AG09309 (cell line): ENCODE data around the gene KIAA0513.
"Not testable (repeated sequence)": the region's sequence is repeated elsewhere in the genome, so short reads cannot be mapped to it uniquely, and the experiment has no call there.

ENCODE experiments used
- DNase-seq: peaks from one replicate; pipeline ENCODE4 v3.0.0-alpha.2; 2010; ENCODE audit warnings: low read depth
- H3K4me3 ChIP-seq: 2 replicates; pipeline ENCODE4 v1.5.1; 2011; ENCODE audit warnings: mild to moderate bottlenecking, low read depth, low read length, moderate library complexity; ENCODE audit not compliant: control insufficient read depth
- TF ChIP-seq, protein P1 (sequence below): IDR thresholded peaks from 2 replicates; pipeline ENCODE4 v1.5.1; 2011; ENCODE audit warnings: mild to moderate bottlenecking, low read depth, low read length, inconsistent platforms; ENCODE audit not compliant: insufficient read depth, control insufficient read depth; ENCODE audit errors: missing control alignments

Gene KIAA0513

DNA sequence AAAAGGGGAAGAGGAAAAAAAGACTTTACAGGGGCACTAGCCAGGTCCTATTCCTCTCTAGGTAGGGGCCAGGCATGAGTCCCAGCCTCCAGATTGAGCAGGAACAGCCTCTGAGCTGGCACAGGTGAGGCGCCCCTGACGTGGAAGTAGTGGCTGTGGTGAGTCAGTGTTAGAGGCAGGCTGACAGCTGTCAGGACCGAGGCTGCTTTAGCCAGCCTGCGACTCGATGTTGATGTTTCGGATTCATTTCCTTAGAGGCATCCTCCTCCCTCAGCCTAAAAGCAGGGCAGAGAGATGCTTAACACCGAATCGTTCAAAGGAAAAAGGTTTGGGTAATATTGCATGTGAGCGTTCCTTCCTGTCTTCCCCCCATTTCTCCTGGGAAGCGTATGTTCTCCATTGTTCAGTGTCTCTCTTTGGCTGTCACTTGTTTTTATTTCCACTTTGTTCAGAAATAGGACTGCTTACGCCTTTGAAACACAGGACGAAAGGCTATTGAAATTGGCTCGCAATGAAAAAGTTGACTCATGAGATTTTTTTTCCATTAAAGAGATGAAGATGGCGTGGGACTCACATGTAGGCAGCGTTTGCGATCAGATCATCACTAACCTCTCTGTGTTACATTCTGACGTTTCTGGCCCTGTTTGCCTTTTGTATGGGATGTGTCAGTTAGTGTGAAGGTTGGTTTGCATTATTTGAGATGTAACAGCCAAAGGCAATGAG lies 1.3 kb downstream of the KIAA0513 start:
- TF ChIP-seq, protein P1, sequence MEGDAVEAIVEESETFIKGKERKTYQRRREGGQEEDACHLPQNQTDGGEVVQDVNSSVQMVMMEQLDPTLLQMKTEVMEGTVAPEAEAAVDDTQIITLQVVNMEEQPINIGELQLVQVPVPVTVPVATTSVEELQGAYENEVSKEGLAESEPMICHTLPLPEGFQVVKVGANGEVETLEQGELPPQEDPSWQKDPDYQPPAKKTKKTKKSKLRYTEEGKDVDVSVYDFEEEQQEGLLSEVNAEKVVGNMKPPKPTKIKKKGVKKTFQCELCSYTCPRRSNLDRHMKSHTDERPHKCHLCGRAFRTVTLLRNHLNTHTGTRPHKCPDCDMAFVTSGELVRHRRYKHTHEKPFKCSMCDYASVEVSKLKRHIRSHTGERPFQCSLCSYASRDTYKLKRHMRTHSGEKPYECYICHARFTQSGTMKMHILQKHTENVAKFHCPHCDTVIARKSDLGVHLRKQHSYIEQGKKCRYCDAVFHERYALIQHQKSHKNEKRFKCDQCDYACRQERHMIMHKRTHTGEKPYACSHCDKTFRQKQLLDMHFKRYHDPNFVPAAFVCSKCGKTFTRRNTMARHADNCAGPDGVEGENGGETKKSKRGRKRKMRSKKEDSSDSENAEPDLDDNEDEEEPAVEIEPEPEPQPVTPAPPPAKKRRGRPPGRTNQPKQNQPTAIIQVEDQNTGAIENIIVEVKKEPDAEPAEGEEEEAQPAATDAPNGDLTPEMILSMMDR = no peak
- H3K4me3 ChIP-seq = peak overlapping the region; percentile 77
- no peak for DNase-seq

DNA sequence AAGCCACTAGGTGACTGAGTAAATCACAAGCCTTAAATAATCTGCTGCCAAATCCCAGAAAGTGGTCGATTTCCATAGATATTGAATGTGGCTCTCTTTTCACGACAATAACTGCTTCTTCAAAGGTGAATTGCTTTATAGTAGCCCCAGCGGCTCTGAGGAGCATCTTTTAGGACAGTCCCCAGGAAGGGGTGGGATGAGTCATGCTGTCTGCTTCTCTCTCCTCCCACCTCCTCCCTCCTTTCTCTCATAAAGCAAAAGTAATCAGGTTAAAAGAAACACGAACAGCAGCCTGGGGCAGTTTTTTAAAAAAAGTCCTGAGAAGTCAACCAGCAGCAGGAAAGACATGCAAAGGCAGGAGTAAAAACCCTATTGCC lies 1.8 kb downstream of the KIAA0513 start:
- H3K4me3 ChIP-seq = peak overlapping the region; percentile 77
- DNase-seq = no peak
- TF ChIP-seq, protein P1 = no peak

DNA sequence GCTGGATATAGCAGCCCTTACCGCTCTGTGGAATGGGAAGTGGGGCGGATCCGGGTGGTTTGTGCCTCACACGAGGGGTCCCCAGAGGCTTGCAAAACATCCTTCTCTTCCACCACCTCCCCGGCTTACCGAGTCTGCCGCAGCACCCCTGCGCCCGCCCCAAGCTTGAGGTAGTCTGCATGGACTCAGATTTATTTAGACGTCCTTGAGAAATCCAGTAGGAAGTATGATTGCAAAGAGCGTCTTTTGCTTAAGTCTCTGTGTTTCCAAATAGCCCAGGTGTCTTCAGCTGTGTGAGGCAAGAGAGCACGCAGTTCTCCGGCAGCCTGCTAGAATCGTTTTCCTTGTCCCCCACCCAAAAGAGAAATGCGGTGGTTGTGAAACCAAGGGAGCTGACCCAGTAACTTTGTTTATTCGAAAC lies 2.4 kb downstream of the KIAA0513 start:
- DNase-seq = no peak
- no peak overlapping the region for H3K4me3 ChIP-seq

DNA sequence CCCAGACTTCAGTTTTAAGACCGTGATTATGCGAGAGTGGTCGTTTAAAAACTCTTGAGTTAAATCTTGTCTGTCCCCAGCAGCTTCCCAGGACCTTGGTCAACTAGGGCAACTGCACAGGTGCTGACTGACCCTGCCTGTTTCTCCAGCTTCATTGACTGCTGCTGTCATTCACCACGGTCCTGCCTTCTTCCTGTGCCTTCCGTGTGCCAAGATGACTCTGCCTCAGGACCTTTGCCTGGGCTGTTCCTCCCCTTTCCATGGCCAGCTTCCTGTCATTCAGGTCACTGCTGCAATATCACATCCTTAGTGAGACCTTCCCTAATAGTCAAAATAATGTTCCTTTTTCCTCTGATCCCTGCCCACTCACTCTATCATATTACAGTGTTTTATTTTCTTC lies 3.9 kb downstream of the KIAA0513 start:
- TF ChIP-seq, protein P1 = no peak
- DNase-seq = no peak
- H3K4me3 ChIP-seq = no peak overlapping the region

More for the DNA sequence above, 2.4 kb downstream of the KIAA0513 start:
- TF ChIP-seq, protein P1 = no peak

DNA sequence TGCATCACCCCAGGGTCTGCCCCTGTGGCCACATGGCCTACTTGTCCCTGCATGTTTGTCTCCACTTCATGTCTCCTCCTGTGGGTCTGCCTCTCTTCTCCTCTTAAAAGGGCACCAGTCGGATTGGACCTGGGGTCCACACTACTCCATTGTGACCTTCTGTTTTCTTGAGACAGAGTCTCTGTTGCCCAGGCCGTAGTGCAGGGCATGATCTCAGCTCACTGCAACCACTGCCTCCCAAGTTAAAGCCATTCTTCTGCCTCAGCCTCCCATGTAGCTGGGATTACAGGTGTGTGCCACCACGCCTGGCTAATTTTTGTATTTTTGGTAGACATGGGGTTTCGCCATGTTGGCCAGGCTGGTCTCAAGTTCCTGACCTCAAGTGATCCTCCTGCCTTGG lies 4.6 kb downstream of the KIAA0513 start:
- H3K4me3 ChIP-seq, DNase-seq: not testable (repeated sequence)

DNA sequence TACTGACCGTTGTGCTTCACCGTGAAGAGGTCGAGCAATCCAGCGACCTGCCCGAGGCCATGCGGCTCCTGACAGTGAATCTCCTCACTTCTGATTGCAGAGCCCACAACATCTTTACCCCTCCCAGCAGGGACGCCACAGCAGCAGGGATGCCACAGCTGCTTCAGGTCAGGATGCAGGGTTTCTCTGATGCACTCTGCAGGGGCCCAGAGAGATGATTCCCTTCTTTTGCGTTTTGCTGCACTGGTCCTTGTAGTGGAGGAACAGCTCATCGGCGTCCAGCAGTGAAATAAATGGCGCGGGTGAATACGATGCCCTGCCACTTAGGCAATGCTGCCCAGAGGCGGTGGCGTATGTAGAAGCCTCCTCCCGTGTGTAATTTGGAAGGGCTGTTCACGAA lies 5.6 kb downstream of the KIAA0513 start:
- no peak overlapping the region for H3K4me3 ChIP-seq
- TF ChIP-seq, protein P1 = no peak
- no peak for DNase-seq

DNA sequence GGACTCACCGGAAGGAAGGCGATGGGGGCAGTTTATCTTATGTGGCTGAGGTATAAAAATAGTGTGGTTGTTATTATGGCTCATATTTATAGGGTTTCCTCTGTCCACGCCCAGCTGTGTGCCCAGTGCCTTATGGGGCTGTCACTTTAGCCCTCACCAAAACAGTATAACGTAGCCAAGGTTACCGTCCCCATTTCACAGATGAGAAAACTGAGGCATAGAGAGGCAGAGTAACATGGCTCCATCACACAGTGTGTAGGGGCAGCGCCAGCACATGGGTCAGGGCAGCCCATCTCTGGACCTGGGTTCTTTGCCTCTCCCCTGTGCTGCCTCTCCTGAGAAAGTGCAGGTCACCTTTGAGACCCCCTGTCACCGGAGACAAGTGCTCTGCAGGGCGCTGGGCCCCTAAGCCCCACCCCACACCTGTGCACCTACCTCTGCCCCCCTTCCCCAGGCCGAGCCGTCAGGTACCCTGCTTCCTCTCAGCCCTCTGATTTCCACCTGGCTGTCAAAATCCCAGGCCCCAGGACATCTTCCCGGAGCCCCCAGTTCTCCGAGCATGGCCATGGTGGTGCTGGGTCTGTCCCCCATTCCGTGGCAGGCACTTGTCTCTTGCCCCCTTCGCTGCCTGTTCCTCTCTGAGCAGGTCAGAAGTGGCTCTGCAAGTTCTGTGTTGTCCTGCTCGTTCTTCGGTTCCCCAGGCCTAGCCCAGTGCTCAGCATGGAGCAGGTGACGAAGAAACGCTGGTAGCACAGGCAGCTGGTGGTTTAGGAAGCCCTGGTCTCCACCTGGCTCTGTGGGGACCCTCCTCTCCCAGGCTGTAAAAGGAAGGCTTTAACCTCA lies 7.2 kb downstream of the KIAA0513 start:
- TF ChIP-seq, protein P1 = no peak
- DNase-seq = no peak
- no peak overlapping the region for H3K4me3 ChIP-seq
